ENCODE measurements around the gene UBLCP1. TPM values are rescaled to one million over a fixed set of nuclear protein-coding genes. Genes with fewer than 3 reads are reported as not detected.

The UBLCP1 gene
- total RNA-seq, 1 donor from 2014 or later: 28.5 TPM

- DNase-seq (ENCODE audit: extremely low read depth, low read depth, low spot score): no peak
These were observed 47.4 kb downstream of the UBLCP1 start for GRCh38 chr5:159310511-159310910.

GRCh38 chr5:159311063-159311462, 48.0 kb downstream of the UBLCP1 start:
- no peak for DNase-seq (ENCODE audit: extremely low read depth, low read depth, low spot score)

GRCh38 chr5:159313197-159313596, 50.1 kb downstream of the UBLCP1 start:
- no peak for DNase-seq (ENCODE audit: extremely low read depth, low read depth, low spot score)

GRCh38 chr5:159316519-159317383, 53.7 kb downstream of the UBLCP1 start:
- DNase-seq (ENCODE audit: extremely low read depth, low read depth, low spot score): peak; percentile 4

GRCh38 chr5:159317849-159318248, 54.8 kb downstream of the UBLCP1 start:
- DNase-seq (ENCODE audit: extremely low read depth, low read depth, low spot score): no peak

- DNase-seq (ENCODE audit: extremely low read depth, low read depth, low spot score): no peak
These were observed 55.4 kb downstream of the UBLCP1 start for GRCh38 chr5:159318448-159318847.

- no peak for DNase-seq (ENCODE audit: extremely low read depth, low read depth, low spot score)
These were observed 56.3 kb downstream of the UBLCP1 start for GRCh38 chr5:159319363-159319762.

- DNase-seq (ENCODE audit: extremely low read depth, low read depth, low spot score): no peak
These were observed 56.7 kb downstream of the UBLCP1 start for GRCh38 chr5:159319832-159320231.

GRCh38 chr5:159322180-159322579, 59.1 kb downstream of the UBLCP1 start:
- no peak for DNase-seq (ENCODE audit: extremely low read depth, low read depth, low spot score)

- DNase-seq (ENCODE audit: extremely low read depth, low read depth, low spot score): no peak
These were observed 61.1 kb downstream of the UBLCP1 start for GRCh38 chr5:159324102-159324755.

- DNase-seq (ENCODE audit: extremely low read depth, low read depth, low spot score): no peak
These were observed 61.9 kb downstream of the UBLCP1 start for GRCh38 chr5:159324986-159325385.

- DNase-seq (ENCODE audit: extremely low read depth, low read depth, low spot score): no peak
These were observed 67.2 kb downstream of the UBLCP1 start, which contains the start of gene IL12B for GRCh38 chr5:159330131-159330800. TSS of gene IL12B (minus strand) at chr5:159330487. CDS start at chr5:159326782, 3,705 bp downstream.

- DNase-seq (ENCODE audit: extremely low read depth, low read depth, low spot score): no peak
These were observed 68.2 kb downstream of the UBLCP1 start for GRCh38 chr5:159331093-159331973.

GRCh38 chr5:159332800-159333544, 69.9 kb downstream of the UBLCP1 start:
- DNase-seq (ENCODE audit: extremely low read depth, low read depth, low spot score): no peak

GRCh38 chr5:159333545-159333925, 70.4 kb downstream of the UBLCP1 start:
- DNase-seq (ENCODE audit: extremely low read depth, low read depth, low spot score): no peak

Other genes with a start within 250 kb of the UBLCP1 start
- 3.7 and 4.6 TPM in 2 replicates for gene EBF1, start 163.4 kb upstream of the UBLCP1 start, total RNA-seq
- 41.8 and 86.6 TPM in 2 replicates for gene RNF145, start 53.7 kb upstream of the UBLCP1 start, total RNA-seq
- not detected in 2 replicates for gene IL12B, start 67.2 kb downstream of the UBLCP1 start, total RNA-seq

Measured in glomerular endothelial cell (primary cell).